H9 (cell line): ENCODE data around the gene CCDC80. TPM values are rescaled to one million over a fixed set of nuclear protein-coding genes. Genes with fewer than 3 reads are reported as not detected.

Experiments used
- DNase-seq: peaks from one replicate; pipeline ENCODE4 v3.0.0-alpha.2; 2017
- H2AFZ ChIP-seq: one replicate; pipeline ENCODE4 v1.6.1; 2013; ENCODE audit warnings: mild to moderate bottlenecking, low read length, control low read depth, moderate library complexity
- H2AK5ac ChIP-seq: 2 replicates; pipeline ENCODE4 v1.6.1; 2013; ENCODE audit warnings: low read length, control low read depth, mixed read lengths; ENCODE audit not compliant: insufficient read length
- H2BK120ac ChIP-seq: one replicate; pipeline ENCODE4 v1.6.1; 2013; ENCODE audit warnings: low read depth, mild to moderate bottlenecking, low read length, control low read depth, inconsistent platforms; ENCODE audit not compliant: poor library complexity, severe bottlenecking
- H2BK12ac ChIP-seq: 2 replicates; pipeline ENCODE4 v1.6.1; 2013; ENCODE audit warnings: low read length, control low read depth, mixed read lengths, low read depth; ENCODE audit not compliant: insufficient read length
- H2BK15ac ChIP-seq: 2 replicates; pipeline ENCODE4 v1.6.1; 2013; ENCODE audit warnings: low read depth, low read length, control low read depth
- H2BK20ac ChIP-seq: one replicate; pipeline ENCODE4 v1.6.1; 2013; ENCODE audit warnings: low read depth, mild to moderate bottlenecking, low read length, control low read depth, inconsistent platforms; ENCODE audit not compliant: poor library complexity, severe bottlenecking
- H2BK5ac ChIP-seq: 2 replicates; pipeline ENCODE4 v1.6.1; 2013; ENCODE audit warnings: low read length, control low read depth, mixed read lengths; ENCODE audit not compliant: insufficient read length
- H3K14ac ChIP-seq: 2 replicates; pipeline ENCODE4 v1.6.1; 2013; ENCODE audit warnings: low read length, control low read depth; ENCODE audit not compliant: insufficient read depth
- H3K18ac ChIP-seq: 2 replicates; pipeline ENCODE4 v1.6.1; 2013; ENCODE audit warnings: low read depth, mild to moderate bottlenecking, mixed read lengths, low read length, control low read depth; ENCODE audit not compliant: insufficient read length
- H3K23ac ChIP-seq: 2 replicates; pipeline ENCODE4 v1.6.1; 2013; ENCODE audit warnings: low read length, control low read depth, mixed read lengths, low read depth; ENCODE audit not compliant: insufficient read length
- H3K23me2 ChIP-seq: 2 replicates; pipeline ENCODE4 v1.6.1; 2013; ENCODE audit warnings: low read depth, mild to moderate bottlenecking, mixed read lengths, low read length, control low read depth; ENCODE audit not compliant: insufficient read length, poor library complexity, severe bottlenecking
- H3K27ac ChIP-seq: 2 replicates; pipeline ENCODE4 v1.5.1; 2013; ENCODE audit warnings: low read length, control low read depth, mixed read lengths, low read depth; ENCODE audit not compliant: insufficient read length
- H3K27me3 ChIP-seq: 2 replicates; pipeline ENCODE4 v1.6.1; 2013; ENCODE audit warnings: low read length, control low read depth, inconsistent platforms; ENCODE audit not compliant: insufficient read depth
- H3K4ac ChIP-seq: 2 replicates; pipeline ENCODE4 v1.6.1; 2013; ENCODE audit warnings: low read depth, mild to moderate bottlenecking, control low read depth, inconsistent platforms, low read length, moderate library complexity
- H3K4me1 ChIP-seq: 2 replicates; pipeline ENCODE4 v1.6.1; 2013; ENCODE audit warnings: low read length, control low read depth, inconsistent platforms; ENCODE audit not compliant: insufficient read depth
- H3K4me2 ChIP-seq: 2 replicates; pipeline ENCODE4 v1.6.1; 2013; ENCODE audit warnings: low read length, control low read depth, mixed read lengths; ENCODE audit not compliant: insufficient read length, insufficient read depth
- H3K56ac ChIP-seq: 2 replicates; pipeline ENCODE4 v1.6.1; 2013; ENCODE audit warnings: low read depth, mild to moderate bottlenecking, mixed read lengths, low read length, control low read depth; ENCODE audit not compliant: insufficient read length
- H3K79me1 ChIP-seq: 2 replicates; pipeline ENCODE4 v1.6.1; 2013; ENCODE audit warnings: low read depth, mild to moderate bottlenecking, moderate library complexity, low read length, control low read depth, inconsistent platforms; ENCODE audit not compliant: insufficient read depth, poor library complexity, severe bottlenecking
- H3K79me2 ChIP-seq: 2 replicates; pipeline ENCODE4 v1.6.1; 2013; ENCODE audit warnings: low read length, control low read depth, inconsistent platforms; ENCODE audit not compliant: insufficient read depth
- H3K9ac ChIP-seq: 2 replicates; pipeline ENCODE4 v1.6.1; 2013; ENCODE audit warnings: low read length, control low read depth, mixed read lengths; ENCODE audit not compliant: insufficient read length; ENCODE audit errors: extremely low read depth
- H3K9me3 ChIP-seq: one replicate; pipeline ENCODE4 v1.6.1; 2013; ENCODE audit warnings: low read depth, low read length, inconsistent platforms; ENCODE audit not compliant: control insufficient read depth
- H3T11ph ChIP-seq: one replicate; pipeline ENCODE4 v1.6.1; 2013; ENCODE audit warnings: mild to moderate bottlenecking, low read length, control low read depth, inconsistent platforms
- H4K20me1 ChIP-seq: one replicate; pipeline ENCODE4 v1.6.1; 2013; ENCODE audit not compliant: control insufficient read depth, insufficient read length, insufficient read depth
- H4K5ac ChIP-seq: 2 replicates; pipeline ENCODE4 v1.6.1; 2013; ENCODE audit warnings: low read depth, mild to moderate bottlenecking, mixed read lengths, low read length, control low read depth; ENCODE audit not compliant: insufficient read length
- H4K8ac ChIP-seq: replicated peaks from 2 replicates; pipeline ENCODE4 v1.6.1; 2013; ENCODE audit warnings: low read length, control low read depth, mixed read lengths, low read depth; ENCODE audit not compliant: insufficient read length
- H4K91ac ChIP-seq: 2 replicates; pipeline ENCODE4 v1.6.1; 2013; ENCODE audit warnings: low read depth, mild to moderate bottlenecking, moderate library complexity, mixed read lengths, low read length, control low read depth; ENCODE audit not compliant: insufficient read length
- H3K27ac Mint-ChIP-seq, 3 experiments: 2 replicates in 2 of 3; 3 replicates in 1 of 3; pipeline ENCODE4 v1.8.0; 2020 to 2021; ENCODE audit warnings: mixed read lengths in 3 of 3, mild to moderate bottlenecking in 1 of 3, moderate library complexity in 1 of 3
- H3K27me3 Mint-ChIP-seq: 2 replicates; pipeline ENCODE4 v1.8.0; 2021; ENCODE audit warnings: low read depth, mild to moderate bottlenecking, moderate library complexity, mixed read lengths
- H3K36me3 Mint-ChIP-seq, 3 experiments: 2 replicates in 2 of 3; 3 replicates in 1 of 3; pipeline ENCODE4 v1.8.0; 2020 to 2021; ENCODE audit warnings: low read depth in 3 of 3, mixed read lengths in 3 of 3; ENCODE audit not compliant: insufficient read depth in 1 of 3
- H3K4me1 Mint-ChIP-seq, 2 experiments: 2 replicates each; pipeline ENCODE4 v1.8.0; 2020; ENCODE audit warnings: mixed read lengths in 2 of 2
- H3K4me3 Mint-ChIP-seq, 2 experiments: 2 replicates in 1 of 2; 3 replicates in 1 of 2; pipeline ENCODE4 v1.8.0; 2020 to 2021; ENCODE audit warnings: mild to moderate bottlenecking in 2 of 2, mixed read lengths in 2 of 2, moderate library complexity in 1 of 2
- H3K9me3 Mint-ChIP-seq, 2 experiments: 2 replicates in 1 of 2; 3 replicates in 1 of 2; pipeline ENCODE4 v1.8.0; 2020; ENCODE audit warnings: mild to moderate bottlenecking in 2 of 2, mixed read lengths in 2 of 2, moderate library complexity in 1 of 2
- CTCF ChIP-seq: fragments of 200-600 bp; sonication (generic); conservative IDR thresholded peaks from 3 replicates; pipeline ENCODE4 v1.8.0; 2021; ENCODE audit warnings: antibody characterized with exemption, mild to moderate bottlenecking
- WGBS: extraction: QIAGEN DNeasy Blood & Tissue Kit; methylation state at CpG from one replicate; pipeline ENCODE4 v1.1.7; 2013; ENCODE audit warnings: missing lambda C conversion rate, low lambda C conversion rate, mixed read lengths; ENCODE audit not compliant: insufficient read length; ENCODE audit errors: extremely low coverage; 5-methylcytosine and 5-hydroxymethylcytosine counted together
- total RNA-seq: library from RNA; stranded (reverse); gene quantifications from 2 replicates; pipeline ENCODE4 v1.2.1, GENCODE V29; 2021

The CCDC80 gene
- total RNA-seq, 1 experiment from 2014 or later = 5.4 TPM

DNA sequence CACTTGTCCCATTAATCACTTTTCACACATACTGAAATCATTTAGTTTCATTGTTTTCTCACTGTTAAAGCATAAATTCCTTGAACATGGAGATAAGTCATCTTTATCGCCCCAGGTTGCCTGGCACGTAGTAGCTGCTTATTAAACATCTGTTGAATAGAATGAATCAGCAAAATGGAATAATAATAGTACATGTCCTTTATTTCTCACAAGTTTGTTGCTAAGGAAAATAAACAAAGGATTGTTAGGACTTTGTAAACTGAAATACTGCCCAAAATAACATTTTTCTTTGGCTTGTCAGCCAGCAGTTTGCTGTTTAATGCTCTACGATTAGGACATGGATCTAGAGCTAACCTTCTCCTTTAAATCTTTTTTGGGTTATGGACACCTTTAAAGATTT lies 61.2 kb downstream of the CCDC80 start:
- Histone ChIP-seq H3K14ac (no peak overlapping the region), H3K27ac (no peak overlapping the region), H3K4ac (no peak overlapping the region), H3K9ac (no peak overlapping the region), H4K8ac (no peak overlapping the region), H2BK15ac (no peak overlapping the region), H3K23me2 (no peaks in the 10 kb centered on the region), H3K56ac (no peak overlapping the region), H3K18ac (no peak overlapping the region), H2BK20ac (no peak overlapping the region), H3K79me2 (no peaks in the 10 kb centered on the region), H3K4me1 (no peaks in the 10 kb centered on the region), H3K23ac (no peak overlapping the region), H3K27me3 (no peaks in the 10 kb centered on the region), H2BK12ac (no peak overlapping the region), H3K9me3 (no peaks in the 10 kb centered on the region), H3K79me1 (no peaks in the 10 kb centered on the region), H2BK5ac (no peak overlapping the region), H2AFZ (no peak overlapping the region), H4K91ac (no peak overlapping the region), H3K4me2 (no peak overlapping the region), H3T11ph (no peak overlapping the region), H2BK120ac (no peak overlapping the region), H2AK5ac (no peak overlapping the region), H4K5ac (no peak overlapping the region), H4K20me1 (no peaks in the 10 kb centered on the region)
- Mint-ChIP-seq H3K27me3 (no peaks in the 10 kb centered on the region), H3K4me1 (peaks cover 3 to 24% of the 10 kb centered on the region in 2 experiments; a peak in 3 of 4 replicates), H3K36me3 (peaks cover 0 to 25% (median 24%) of the 10 kb centered on the region in 3 experiments; a peak in 5 of 7 replicates), H3K4me3 (no peak overlapping the region), H3K9me3 (no peaks in the 10 kb centered on the region), H3K27ac (no peak overlapping the region; a peak in 1 of 7 replicates)
- no CpG with 5 or more reads among the region's 3 CpGs for WGBS
- no peak for TF ChIP-seq CTCF
- DNase-seq = no peak
